HL-60 (cell line): Measurements from ENCODE around the gene SPON1.

Experiments used
- CTCF ChIP-seq: IDR thresholded peaks from one replicate; pipeline ENCODE4 v1.5.1; 2011; ENCODE audit warnings: low read length, control low read depth, inconsistent platforms; ENCODE audit not compliant: insufficient read depth
- GABPA ChIP-seq: IDR thresholded peaks from 2 replicates; pipeline ENCODE4 v1.6.1; 2012; ENCODE audit warnings: low read depth
- POLR2AphosphoS5 ChIP-seq: IDR thresholded peaks from 2 replicates; pipeline ENCODE4 v1.6.1; 2012; ENCODE audit warnings: low read depth
- REST ChIP-seq: IDR thresholded peaks from 2 replicates; pipeline ENCODE4 v1.6.1; 2012; ENCODE audit warnings: low read depth; ENCODE audit not compliant: insufficient replicate concordance
- SPI1 ChIP-seq: IDR thresholded peaks from 2 replicates; pipeline ENCODE4 v1.6.1; 2012; ENCODE audit warnings: low read depth, mild to moderate bottlenecking, borderline replicate concordance

GRCh38 chr11:14253840-14254239 is 291.3 kb downstream of the SPON1 start:
- no peak for TF ChIP-seq CTCF
- no peak for TF ChIP-seq POLR2AphosphoS5
- TF ChIP-seq REST, result no peak
- no peak for TF ChIP-seq GABPA
- no peak for TF ChIP-seq SPI1
